ENCODE results near the gene S100B.

Gene S100B

GRCh38 chr21:46626975-46627501 is 22.2 kb upstream of the S100B start:
- no peak for DNase-seq

GRCh38 chr21:46626536-46626935 is 21.7 kb upstream of the S100B start:
- no peak for DNase-seq

- DNase-seq, result no peak
These were observed 20.9 kb upstream of the S100B start for GRCh38 chr21:46625759-46626158.

GRCh38 chr21:46624050-46624449 is 19.2 kb upstream of the S100B start:
- no peak for DNase-seq

GRCh38 chr21:46622226-46622625 is 17.3 kb upstream of the S100B start:
- no peak for DNase-seq

GRCh38 chr21:46621457-46622182 is 16.7 kb upstream of the S100B start:
- DNase-seq, result no peak

GRCh38 chr21:46620846-46621245 is 16.0 kb upstream of the S100B start:
- no peak for DNase-seq

- no peak for DNase-seq
These were observed 15.0 kb upstream of the S100B start for GRCh38 chr21:46619846-46620245.

GRCh38 chr21:46618738-46619379 is 14.0 kb upstream of the S100B start:
- no peak for DNase-seq

- no peak for DNase-seq
These were observed 12.6 kb upstream of the S100B start for GRCh38 chr21:46617267-46618051.

- DNase-seq, result no peak
These were observed 11.8 kb upstream of the S100B start for GRCh38 chr21:46616656-46617055.

- DNase-seq, result no peak
These were observed 11.2 kb upstream of the S100B start for GRCh38 chr21:46616050-46616449.

- no peak for DNase-seq
These were observed 8.5 kb upstream of the S100B start for GRCh38 chr21:46613391-46613790.

GRCh38 chr21:46610018-46610701 is 5.3 kb upstream of the S100B start:
- DNase-seq, result no peak

GRCh38 chr21:46608672-46609111 is 3.8 kb upstream of the S100B start:
- no peak for DNase-seq

GRCh38 chr21:46607636-46608035 is 2.8 kb upstream of the S100B start:
- no peak for DNase-seq

- DNase-seq, result no peak
These were observed 1.5 kb upstream of the S100B start for GRCh38 chr21:46606427-46606813.

GRCh38 chr21:46605767-46606426 is 1.0 kb upstream of the S100B start:
- DNase-seq, result no peak

GRCh38 chr21:46604329-46604974 is 430 bp downstream of the S100B start:
- DNase-seq, result no peak

GRCh38 chr21:46603228-46603627 is 1.7 kb downstream of the S100B start:
- no peak for DNase-seq

GRCh38 chr21:46600978-46601377 is 3.9 kb downstream of the S100B start:
- DNase-seq, result no peak

GRCh38 chr21:46600305-46600704 is 4.6 kb downstream of the S100B start:
- DNase-seq, result no peak

All from T1000 (cell line).